Stomach smooth muscle (tissue), 2 donors: Measurements from ENCODE around the gene MN1.

Experiments used
- H3K27ac ChIP-seq: one replicate; pipeline ENCODE4 v1.7.0; 2013; ENCODE audit warnings: mild to moderate bottlenecking, low read length, inconsistent platforms
- H3K27me3 ChIP-seq, 2 donors: one replicate each; pipeline ENCODE4 v1.7.0; 2013; ENCODE audit warnings: low read length in 2 of 2; ENCODE audit not compliant: insufficient read depth in 2 of 2, control insufficient read depth in 1 of 2
- H3K36me3 ChIP-seq, 2 donors: one replicate each; pipeline ENCODE4 v1.7.0; 2013; ENCODE audit warnings: low read length in 2 of 2; ENCODE audit not compliant: control insufficient read depth in 2 of 2, insufficient read depth in 2 of 2
- H3K4me1 ChIP-seq: one replicate; pipeline ENCODE4 v1.7.0; 2013; ENCODE audit warnings: low read length; ENCODE audit not compliant: control insufficient read depth, insufficient read depth
- H3K4me3 ChIP-seq, 2 donors: one replicate each; pipeline ENCODE4 v1.7.0; 2013; ENCODE audit warnings: low read length in 2 of 2
- H3K9ac ChIP-seq, 2 donors: one replicate each; pipeline ENCODE4 v1.7.0; 2013; ENCODE audit warnings: low read length in 2 of 2, mild to moderate bottlenecking in 1 of 2
- H3K9me3 ChIP-seq, 2 donors: one replicate each; pipeline ENCODE4 v1.7.0; 2013; ENCODE audit warnings: low read length in 2 of 2; ENCODE audit not compliant: control insufficient read depth in 2 of 2
- donor health status: healthy.
- donor health status: Pancreatic carcinoma.

Gene MN1

GRCh38 chr22:27791159-27791858 is 10.2 kb downstream of the MN1 start:
- Histone ChIP-seq H3K4me3 (peak overlapping the region; percentile 29 to 52), H3K9ac (peak overlapping the region; percentile 13 to 49)

GRCh38 chr22:27790376-27791158 is 11.0 kb downstream of the MN1 start:
- Histone ChIP-seq H3K4me3 (peak overlapping the region; percentile 29 to 52), H3K4me1 (peaks cover 46% of the 10 kb centered on the region), H3K27ac (no peak overlapping the region), H3K27me3 (no peaks in the 10 kb centered on the region), H3K36me3 (no peaks in the 10 kb centered on the region), H3K9ac (peak overlapping the region; percentile 13 to 49), H3K9me3 (no peaks in the 10 kb centered on the region)

More at GRCh38 chr22:27791159-27791858, 10.2 kb downstream of the MN1 start:
- H3K9me3 ChIP-seq, result no peaks in the 10 kb centered on the region
- H3K27ac ChIP-seq, result peak overlapping the region; percentile 18
- peaks cover 40% of the 10 kb centered on the region for H3K4me1 ChIP-seq
- H3K36me3 ChIP-seq, result no peaks in the 10 kb centered on the region
- H3K27me3 ChIP-seq, result no peaks in the 10 kb centered on the region

GRCh38 chr22:27788500-27789288 is 12.9 kb downstream of the MN1 start:
- Histone ChIP-seq H3K27me3 (no peaks in the 10 kb centered on the region), H3K9me3 (no peaks in the 10 kb centered on the region), H3K4me1 (peaks cover 35% of the 10 kb centered on the region), H3K4me3 (no peak overlapping the region), H3K36me3 (no peaks in the 10 kb centered on the region), H3K27ac (no peak overlapping the region), H3K9ac (no peak overlapping the region)

GRCh38 chr22:27786965-27787364 is 14.6 kb downstream of the MN1 start:
- Histone ChIP-seq H3K9me3 (no peaks in the 10 kb centered on the region), H3K27me3 (no peaks in the 10 kb centered on the region), H3K36me3 (no peaks in the 10 kb centered on the region), H3K27ac (no peak overlapping the region), H3K4me3 (no peak overlapping the region), H3K9ac (no peak overlapping the region), H3K4me1 (peaks cover 32% of the 10 kb centered on the region)

- no peak overlapping the region for H3K9ac ChIP-seq
- no peaks in the 10 kb centered on the region for H3K27me3 ChIP-seq
- H3K4me1 ChIP-seq, result peaks cover 31% of the 10 kb centered on the region
- H3K4me3 ChIP-seq, result no peak overlapping the region
- no peaks in the 10 kb centered on the region for H3K36me3 ChIP-seq
- H3K9me3 ChIP-seq, result no peaks in the 10 kb centered on the region
- peak overlapping the region; percentile 41 for H3K27ac ChIP-seq
Measured at GRCh38 chr22:27786291-27786932, 15.1 kb downstream of the MN1 start.

- Histone ChIP-seq H3K4me3 (no peak overlapping the region), H3K36me3 (peaks cover 0 to 2% of the 10 kb centered on the region in 2 donors), H3K27me3 (no peaks in the 10 kb centered on the region), H3K4me1 (peaks cover 27% of the 10 kb centered on the region), H3K27ac (peak overlapping the region; percentile 41), H3K9me3 (no peaks in the 10 kb centered on the region), H3K9ac (no peak overlapping the region)
Measured at GRCh38 chr22:27785831-27786230, 15.7 kb downstream of the MN1 start.

- no peak overlapping the region for H3K9ac ChIP-seq
- peak overlapping the region in 1 of 2 donors; percentile 3 for H3K4me3 ChIP-seq
- H3K27me3 ChIP-seq, result no peaks in the 10 kb centered on the region
- H3K36me3 ChIP-seq, result peaks cover 0 to 2% of the 10 kb centered on the region in 2 donors
- no peaks in the 10 kb centered on the region for H3K9me3 ChIP-seq
- H3K4me1 ChIP-seq, result peaks cover 26% of the 10 kb centered on the region
- peak overlapping the region; percentile 18 for H3K27ac ChIP-seq
Measured at GRCh38 chr22:27784120-27784475, 17.5 kb downstream of the MN1 start.

- Histone ChIP-seq H3K4me3 (peak overlapping the region in 1 of 2 donors; percentile 3), H3K9me3 (no peaks in the 10 kb centered on the region), H3K9ac (no peak overlapping the region), H3K27ac (peak overlapping the region; percentile 18), H3K36me3 (peaks cover 0 to 2% of the 10 kb centered on the region in 2 donors), H3K27me3 (no peaks in the 10 kb centered on the region), H3K4me1 (peaks cover 31% of the 10 kb centered on the region)
Measured at GRCh38 chr22:27783436-27784119, 18.0 kb downstream of the MN1 start.

GRCh38 chr22:27782088-27782487 is 19.5 kb downstream of the MN1 start:
- Histone ChIP-seq H3K4me1 (peaks cover 31% of the 10 kb centered on the region), H3K27me3 (no peaks in the 10 kb centered on the region), H3K9me3 (no peaks in the 10 kb centered on the region), H3K36me3 (peaks cover 0 to 2% of the 10 kb centered on the region in 2 donors), H3K4me3 (no peak overlapping the region), H3K9ac (no peak overlapping the region), H3K27ac (no peak overlapping the region)

GRCh38 chr22:27780161-27780575 is 21.4 kb downstream of the MN1 start:
- H3K9me3 ChIP-seq, result no peaks in the 10 kb centered on the region
- H3K27ac ChIP-seq, result no peak overlapping the region

More at GRCh38 chr22:27780161-27780575, 21.4 kb downstream of the MN1 start:
- no peak overlapping the region for H3K9ac ChIP-seq
- no peak overlapping the region for H3K4me3 ChIP-seq
- peaks cover 41% of the 10 kb centered on the region for H3K4me1 ChIP-seq
- peaks cover 1 to 2% of the 10 kb centered on the region in 2 donors for H3K36me3 ChIP-seq
- no peaks in the 10 kb centered on the region for H3K27me3 ChIP-seq
